GM23338 (cell line): Measurements from ENCODE around the gene THAP6. TPM values are rescaled to one million over a fixed set of nuclear protein-coding genes. Genes with fewer than 3 reads are reported as not detected.

Source experiments
- ATAC-seq: fragments of 200-7000 bp; cut with Tn5 transposase; 3 replicates; pipeline ENCODE4 v1.9.1; 2020
- DNase-seq: peaks from one replicate; pipeline ENCODE4 v3.0.0-alpha.2; 2015; ENCODE audit warnings: low spot score
- H2AFZ ChIP-seq: fragments of 200-600 bp; sonication (generic); 2 replicates; pipeline ENCODE4 v1.8.0; 2016; ENCODE audit warnings: antibody characterized with exemption, mild to moderate bottlenecking, moderate library complexity
- H3F3A ChIP-seq: fragments of 200-600 bp; sonication (generic); replicated peaks from 2 replicates; pipeline ENCODE4 v1.8.0; 2017; ENCODE audit warnings: antibody characterized with exemption, mixed run types, low read depth
- H3K27ac ChIP-seq: fragments of 200-600 bp; sonication (generic); 2 replicates; pipeline ENCODE4 v1.6.1; 2016; ENCODE audit warnings: low read depth
- H3K27me3 ChIP-seq: fragments of 200-600 bp; sonication (generic); 2 replicates; pipeline ENCODE4 v1.8.0; 2016; ENCODE audit warnings: mild to moderate bottlenecking, mixed run types, moderate library complexity; ENCODE audit not compliant: insufficient read depth
- H3K36me3 ChIP-seq: fragments of 200-600 bp; sonication (generic); 2 replicates; pipeline ENCODE4 v1.8.0; 2016; ENCODE audit warnings: mild to moderate bottlenecking; ENCODE audit not compliant: insufficient read depth
- H3K4me1 ChIP-seq: fragments of 200-600 bp; sonication (generic); 2 replicates; pipeline ENCODE4 v1.8.0; 2016; ENCODE audit warnings: mild to moderate bottlenecking, moderate library complexity; ENCODE audit not compliant: insufficient read depth
- H3K4me2 ChIP-seq: fragments of 200-600 bp; sonication (generic); 2 replicates; pipeline ENCODE4 v1.7.1; 2017; ENCODE audit warnings: mixed run types
- H3K4me3 ChIP-seq: fragments of 200-600 bp; sonication (generic); 2 replicates; pipeline ENCODE4 v1.6.1; 2016; ENCODE audit warnings: mixed run types
- H3K79me2 ChIP-seq: fragments of 200-600 bp; sonication (generic); replicated peaks from 2 replicates; pipeline ENCODE4 v1.8.0; 2017; ENCODE audit warnings: mild to moderate bottlenecking; ENCODE audit not compliant: insufficient read depth
- H3K9me2 ChIP-seq: fragments of 200-600 bp; sonication (generic); 2 replicates; pipeline ENCODE4 v1.8.0; 2017; ENCODE audit not compliant: insufficient read depth
- H4K20me1 ChIP-seq: fragments of 200-600 bp; sonication (generic); replicated peaks from 2 replicates; pipeline ENCODE4 v1.8.0; 2017; ENCODE audit warnings: mild to moderate bottlenecking; ENCODE audit not compliant: insufficient read depth
- H3K27ac Mint-ChIP-seq: 2 replicates; pipeline ENCODE4 v1.8.0; 2020; ENCODE audit warnings: inconsistent platforms, mild to moderate bottlenecking, moderate library complexity, mixed read lengths
- H3K27me3 Mint-ChIP-seq: 3 replicates; pipeline ENCODE4 v1.8.0; 2022; ENCODE audit warnings: low read depth, mild to moderate bottlenecking, moderate library complexity, mixed read lengths, inconsistent platforms; ENCODE audit not compliant: insufficient read depth, poor library complexity
- H3K36me3 Mint-ChIP-seq: 3 replicates; pipeline ENCODE4 v1.8.0; 2021; ENCODE audit warnings: low read depth, mild to moderate bottlenecking, inconsistent platforms, moderate library complexity, mixed read lengths
- H3K4me1 Mint-ChIP-seq: 3 replicates; pipeline ENCODE4 v1.8.0; 2020; ENCODE audit warnings: mild to moderate bottlenecking, inconsistent platforms, mixed read lengths
- H3K4me3 Mint-ChIP-seq: 3 replicates; pipeline ENCODE4 v1.8.0; 2021; ENCODE audit warnings: moderate library complexity, mild to moderate bottlenecking, inconsistent platforms, mixed read lengths
- H3K9me3 Mint-ChIP-seq: 3 replicates; pipeline ENCODE4 v1.8.0; 2020; ENCODE audit warnings: moderate library complexity, mild to moderate bottlenecking, inconsistent platforms, mixed read lengths
- CREB1 ChIP-seq: fragments of 250-450 bp; sonication (Bioruptor Pico); IDR thresholded peaks from 2 replicates; pipeline ENCODE4 v1.5.0; 2020; ENCODE audit warnings: low read depth, mild to moderate bottlenecking, moderate library complexity
- ETS1 ChIP-seq: IDR thresholded peaks from 2 replicates; pipeline ENCODE4 v1.6.1; 2016; ENCODE audit warnings: antibody characterized with exemption
- EZH2 ChIP-seq: fragments of 200-600 bp; sonication (generic); IDR thresholded peaks from one replicate; pipeline ENCODE4 v1.8.0; 2017; ENCODE audit warnings: antibody characterized with exemption, mild to moderate bottlenecking, low read depth; ENCODE audit not compliant: unreplicated experiment
- EZH2phosphoT487 ChIP-seq: fragments of 200-600 bp; sonication (generic); IDR thresholded peaks from one replicate; pipeline ENCODE4 v1.8.1; 2018; ENCODE audit warnings: antibody characterized with exemption; ENCODE audit not compliant: unreplicated experiment
- NANOG ChIP-seq: IDR thresholded peaks from 2 replicates; pipeline ENCODE4 v1.6.1; 2016; ENCODE audit warnings: antibody characterized with exemption, borderline replicate concordance
- POLR2AphosphoS5 ChIP-seq: IDR thresholded peaks from 2 replicates; pipeline ENCODE4 v1.6.1; 2016; ENCODE audit warnings: antibody characterized with exemption, low read depth
- STAT1 ChIP-seq: IDR thresholded peaks from one replicate; pipeline ENCODE4 v1.6.1; 2016; ENCODE audit warnings: antibody characterized with exemption; ENCODE audit not compliant: unreplicated experiment
- ZNF114 ChIP-seq: fragments of 250-450 bp; sonication (Bioruptor Pico); IDR thresholded peaks from 2 replicates; pipeline ENCODE4 v1.5.0; 2020; ENCODE audit warnings: mild to moderate bottlenecking, moderate library complexity
- ZNF331 ChIP-seq: fragments of 250-450 bp; sonication (Bioruptor Pico); IDR thresholded peaks from 2 replicates; pipeline ENCODE4 v1.5.0; 2020; ENCODE audit warnings: low read depth, mild to moderate bottlenecking, moderate library complexity
- ZNF462 ChIP-seq: fragments of 250-450 bp; sonication (Bioruptor Pico); IDR thresholded peaks from 2 replicates; pipeline ENCODE4 v1.5.0; 2020; ENCODE audit warnings: mild to moderate bottlenecking, moderate library complexity
- polyA plus RNA-seq: library from polyadenylated mRNA; unstranded; fragments of >200 nt; fragmentation: Nextera tagmentation; extraction: Ambion mirVana; gene quantifications from 2 replicates; pipeline ENCODE4 v1.2.1, GENCODE V29; 2016
- total RNA-seq: library from RNA; depleted of rRNA; stranded (reverse); fragments of >200 nt; shearing (Covaris generic); gene quantifications from 2 replicates; pipeline ENCODE4 v1.2.3, GENCODE V29; 2014
- TF ChIP-seq, protein P1 (sequence below): IDR thresholded peaks from one replicate; pipeline ENCODE4 v1.6.1; 2018; ENCODE audit warnings: antibody characterized with exemption; ENCODE audit not compliant: unreplicated experiment

The THAP6 gene
- total and polyA plus RNA-seq, 2 experiments from 2014 or later = 9.0 to 15.2 TPM

- no peak overlapping the region for H3K4me3 Mint-ChIP-seq
Measured at GRCh38 chr4:75542824-75543223, 28.6 kb downstream of the THAP6 start.

More at GRCh38 chr4:75542824-75543223, 28.6 kb downstream of the THAP6 start:
- H3K36me3 Mint-ChIP-seq = no peaks in the 10 kb centered on the region
- no peaks in the 10 kb centered on the region for H3K9me3 Mint-ChIP-seq
- Histone ChIP-seq H3K4me1 (no peaks in the 10 kb centered on the region), H2AFZ (no peak overlapping the region), H3K4me2 (no peak overlapping the region), H3K27ac (no peak overlapping the region), H3F3A (no peaks in the 10 kb centered on the region), H3K79me2 (no peaks in the 10 kb centered on the region), H3K27me3 (no peaks in the 10 kb centered on the region), H3K9me2 (no peaks in the 10 kb centered on the region), H4K20me1 (no peaks in the 10 kb centered on the region), H3K4me3 (no peak overlapping the region), H3K36me3 (no peaks in the 10 kb centered on the region)
- no peak for DNase-seq
- TF ChIP-seq NANOG (no peak), ZNF462 (no peak), ZNF114 (CRISPR knock-in tag) (no peak), ZNF331 (CRISPR knock-in tag) (no peak), POLR2AphosphoS5 (no peak), STAT1 (no peak), EZH2 (no peak), EZH2phosphoT487 (no peak), ETS1 (no peak), CREB1 (CRISPR knock-in tag) (no peak)
- TF ChIP-seq, protein P1, sequence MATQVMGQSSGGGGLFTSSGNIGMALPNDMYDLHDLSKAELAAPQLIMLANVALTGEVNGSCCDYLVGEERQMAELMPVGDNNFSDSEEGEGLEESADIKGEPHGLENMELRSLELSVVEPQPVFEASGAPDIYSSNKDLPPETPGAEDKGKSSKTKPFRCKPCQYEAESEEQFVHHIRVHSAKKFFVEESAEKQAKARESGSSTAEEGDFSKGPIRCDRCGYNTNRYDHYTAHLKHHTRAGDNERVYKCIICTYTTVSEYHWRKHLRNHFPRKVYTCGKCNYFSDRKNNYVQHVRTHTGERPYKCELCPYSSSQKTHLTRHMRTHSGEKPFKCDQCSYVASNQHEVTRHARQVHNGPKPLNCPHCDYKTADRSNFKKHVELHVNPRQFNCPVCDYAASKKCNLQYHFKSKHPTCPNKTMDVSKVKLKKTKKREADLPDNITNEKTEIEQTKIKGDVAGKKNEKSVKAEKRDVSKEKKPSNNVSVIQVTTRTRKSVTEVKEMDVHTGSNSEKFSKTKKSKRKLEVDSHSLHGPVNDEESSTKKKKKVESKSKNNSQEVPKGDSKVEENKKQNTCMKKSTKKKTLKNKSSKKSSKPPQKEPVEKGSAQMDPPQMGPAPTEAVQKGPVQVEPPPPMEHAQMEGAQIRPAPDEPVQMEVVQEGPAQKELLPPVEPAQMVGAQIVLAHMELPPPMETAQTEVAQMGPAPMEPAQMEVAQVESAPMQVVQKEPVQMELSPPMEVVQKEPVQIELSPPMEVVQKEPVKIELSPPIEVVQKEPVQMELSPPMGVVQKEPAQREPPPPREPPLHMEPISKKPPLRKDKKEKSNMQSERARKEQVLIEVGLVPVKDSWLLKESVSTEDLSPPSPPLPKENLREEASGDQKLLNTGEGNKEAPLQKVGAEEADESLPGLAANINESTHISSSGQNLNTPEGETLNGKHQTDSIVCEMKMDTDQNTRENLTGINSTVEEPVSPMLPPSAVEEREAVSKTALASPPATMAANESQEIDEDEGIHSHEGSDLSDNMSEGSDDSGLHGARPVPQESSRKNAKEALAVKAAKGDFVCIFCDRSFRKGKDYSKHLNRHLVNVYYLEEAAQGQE = no peak
- peaks cover 3% of the 10 kb centered on the region for H3K27me3 Mint-ChIP-seq
- H3K27ac Mint-ChIP-seq = no peak overlapping the region
- no peak for ATAC-seq
- H3K4me1 Mint-ChIP-seq = no peaks in the 10 kb centered on the region
